Spleen (tissue), 11 donors: ENCODE data around the gene GNG11. TPM values are rescaled to one million over a fixed set of nuclear protein-coding genes. Genes with fewer than 3 reads are reported as not detected.

ENCODE experiments used
- DNase-seq: peaks from one replicate; pipeline ENCODE4 v3.0.0-alpha.2; 2020
- H3K27ac ChIP-seq, 8 donors: fragments of 200-600 bp; sonication (generic) in 7 of 8; 1 replicate in 4 of 8; 2 replicates in 4 of 8; pipeline versions ENCODE4 v1.5.0 to v1.8.0; 2016 to 2021; ENCODE audit warnings: inconsistent platforms in 4 of 8, mild to moderate bottlenecking in 4 of 8, moderate library complexity in 1 of 8
- H3K27me3 ChIP-seq, 7 donors: fragments of 200-600 bp; sonication (generic) in 6 of 7; replicated peaks in 1 of 7; 1 replicate in 4 of 7; 2 replicates in 3 of 7; pipeline versions ENCODE4 v1.5.0 to v1.8.0; 2016 to 2021; ENCODE audit warnings: inconsistent platforms in 3 of 7, mild to moderate bottlenecking in 1 of 7
- H3K36me3 ChIP-seq, 6 donors: fragments of 200-600 bp; sonication (generic) in 5 of 6; 1 replicate in 4 of 6; 2 replicates in 2 of 6; pipeline versions ENCODE4 v1.5.0 to v1.8.0; 2016 to 2021; ENCODE audit warnings: inconsistent platforms in 2 of 6
- H3K4me1 ChIP-seq, 6 donors: fragments of 200-600 bp; sonication (generic) in 5 of 6; 1 replicate in 3 of 6; 2 replicates in 3 of 6; pipeline versions ENCODE4 v1.5.0 to v1.8.0; 2016 to 2021; ENCODE audit warnings: inconsistent platforms in 3 of 6
- H3K4me3 ChIP-seq, 8 donors: fragments of 200-600 bp; sonication (generic) in 7 of 8; 1 replicate in 4 of 8; 2 replicates in 4 of 8; pipeline versions ENCODE4 v1.5.0 to v1.8.0; 2016 to 2021; ENCODE audit warnings: inconsistent platforms in 4 of 8, mild to moderate bottlenecking in 4 of 8, moderate library complexity in 2 of 8
- H3K9me3 ChIP-seq, 8 donors: fragments of 200-600 bp; sonication (generic) in 7 of 8; 1 replicate in 4 of 8; 2 replicates in 4 of 8; pipeline versions ENCODE4 v1.5.0 to v1.8.0; 2016 to 2021; ENCODE audit warnings: inconsistent platforms in 4 of 8
- POLR2A ChIP-seq, 3 donors: fragments of 450-650 bp; IDR thresholded peaks; one replicate each; pipeline ENCODE4 v1.5.1; 2017; ENCODE audit warnings: antibody characterized with exemption in 3 of 3, mild to moderate bottlenecking in 1 of 3
- POLR2AphosphoS5 ChIP-seq, 3 donors: sonication (generic); formaldehyde crosslinking; IDR thresholded peaks; one replicate each; pipeline ENCODE4 v1.5.1; 2017; ENCODE audit warnings: antibody characterized with exemption in 3 of 3
- WGBS, 5 donors: extraction: QIAGEN DNeasy Blood & Tissue Kit in 3 of 5; methylation state at CpG; one replicate each; pipeline versions ENCODE4 v1.1.5 to v1.1.7; 2013 to 2018; 5-methylcytosine and 5-hydroxymethylcytosine counted together
- intact Hi-C: fragments of 100-400 bp; cut with DNase I; formaldehyde crosslinking; loops from one replicate; pipeline ENCODE4 v1.15.0; 2023; ENCODE audit warnings: low total_unique reads
- polyA plus RNA-seq, 3 donors: library from polyadenylated mRNA; stranded (reverse); fragments of 200-250 nt; gene quantifications; one replicate each; pipeline ENCODE4 v1.2.1, GENCODE V29; 2013
- small RNA-seq, 4 donors: library from RNA; depleted of rRNA; stranded (forward); fragments of <200 nt; gene quantifications; one replicate each; pipeline ENCODE3, GENCODE V24; 2016
- total RNA-seq, 7 donors: library from RNA; depleted of rRNA in 3 of 7; stranded (reverse); fragments of >200 nt in 3 of 7; fragmentation: NEBNext Ultra II Directional in 4 of 7; extraction: Animal tissue kit (Norgen Biotek cat#: 25700) in 4 of 7; gene quantifications; one replicate each; pipeline versions ENCODE4 v1.1.0 to v1.2.1, GENCODE V29; 2016 to 2021
- TF ChIP-seq, protein P1 (sequence below), 11 experiments: fragments of 200-600 bp in 7 of 11; fragments of 450-650 bp in 4 of 11; sonication (generic) in 4 of 11; IDR thresholded peaks in 8 of 11; conservative IDR thresholded peaks in 3 of 11; 1 replicate in 7 of 11; 2 replicates in 4 of 11; pipeline versions ENCODE4 v1.4.0 to v1.8.0; 2016 to 2021; ENCODE audit warnings: antibody characterized with exemption in 11 of 11, inconsistent platforms in 4 of 11, mild to moderate bottlenecking in 1 of 11
- donor health status: healthy with polysubstance abuse.
- donor health status: DM: no; HTN: no; CAD: no; lungs with moderate emphysema.
- donor health status: DM: no; HTN: no; CAD: no.
- donor health status: Bipolar disorder and iron deficiency.
- donor health status: healthy.
- donor health status: DM: no; HTN: no; CAD: no.
- donor health status: DM: yes; HTN: yes; CAD: no.

GNG11 gene
- total and polyA plus RNA-seq, 10 donors = 15.5 to 97.3 (median 37.0) TPM

- intact Hi-C loops = no loop called here
- no peak for DNase-seq
- Histone ChIP-seq H3K36me3 (no peaks in the 10 kb centered on the region), H3K9me3 (no peaks in the 10 kb centered on the region), H3K27me3 (no peaks in the 10 kb centered on the region), H3K4me1 (no peaks in the 10 kb centered on the region), H3K27ac (no peak overlapping the region), H3K4me3 (no peak overlapping the region)
- WGBS, 5 donors = 64 to 74% (median 69%) methylated on average over 7 of the region's 7 CpGs
- TF ChIP-seq, protein P1, sequence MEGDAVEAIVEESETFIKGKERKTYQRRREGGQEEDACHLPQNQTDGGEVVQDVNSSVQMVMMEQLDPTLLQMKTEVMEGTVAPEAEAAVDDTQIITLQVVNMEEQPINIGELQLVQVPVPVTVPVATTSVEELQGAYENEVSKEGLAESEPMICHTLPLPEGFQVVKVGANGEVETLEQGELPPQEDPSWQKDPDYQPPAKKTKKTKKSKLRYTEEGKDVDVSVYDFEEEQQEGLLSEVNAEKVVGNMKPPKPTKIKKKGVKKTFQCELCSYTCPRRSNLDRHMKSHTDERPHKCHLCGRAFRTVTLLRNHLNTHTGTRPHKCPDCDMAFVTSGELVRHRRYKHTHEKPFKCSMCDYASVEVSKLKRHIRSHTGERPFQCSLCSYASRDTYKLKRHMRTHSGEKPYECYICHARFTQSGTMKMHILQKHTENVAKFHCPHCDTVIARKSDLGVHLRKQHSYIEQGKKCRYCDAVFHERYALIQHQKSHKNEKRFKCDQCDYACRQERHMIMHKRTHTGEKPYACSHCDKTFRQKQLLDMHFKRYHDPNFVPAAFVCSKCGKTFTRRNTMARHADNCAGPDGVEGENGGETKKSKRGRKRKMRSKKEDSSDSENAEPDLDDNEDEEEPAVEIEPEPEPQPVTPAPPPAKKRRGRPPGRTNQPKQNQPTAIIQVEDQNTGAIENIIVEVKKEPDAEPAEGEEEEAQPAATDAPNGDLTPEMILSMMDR (IDR thresholded peaks at IDR 0.05 in 8 of 11, conservative IDR thresholded peaks at IDR 0.05 in 3 of 11) = no peak
- no peak for TF ChIP-seq POLR2A (IDR thresholded peaks at IDR 0.05)
- no peak for TF ChIP-seq POLR2AphosphoS5 (IDR thresholded peaks at IDR 0.05)
Observed at GRCh38 chr7:93977211-93977950, 55.8 kb downstream of the GNG11 start.

Small RNAs within 50 kb of the gene (small RNA-seq; reads per million reads assigned to genes)
- 0 reads per million in 4 donors for gene AC002076.2

Other genes starting within 250 kb of the GNG11 start
- 1 to 10 TPM in 6 of 7 donors, under 1 TPM in 1; 0.92 to 6.3 (median 1.9) TPM for gene TFPI2, start 31.0 kb upstream of the GNG11 start, total RNA-seq
- 1 to 10 TPM; 1.1 to 1.2 (median 1.1) TPM for gene TFPI2, start 31.0 kb upstream of the GNG11 start, polyA plus RNA-seq
- gene GNGT1, start 15.2 kb upstream of the GNG11 start, total RNA-seq = not detected
- not detected for gene GNGT1, start 15.2 kb upstream of the GNG11 start, polyA plus RNA-seq
- 10 to 100 TPM; 24.5 to 36.0 (median 26.8) TPM for gene BET1, start 82.6 kb downstream of the GNG11 start, total RNA-seq
- gene BET1, start 82.6 kb downstream of the GNG11 start, polyA plus RNA-seq = 10 to 100 TPM; 21.7 to 33.7 (median 29.3) TPM